ENCODE results near the gene ZNF77.
"Not testable (repeated sequence)": the region's sequence is repeated elsewhere in the genome, so short reads cannot be mapped to it uniquely, and the experiment has no call there.

Gene ZNF77

GRCh38 chr19:2912306-2912705, 32.5 kb downstream of the ZNF77 start:
- Histone ChIP-seq H3K9ac (ENCODE audit: low read depth, low read length) (no peak overlapping the region), H3K9me3 (ENCODE audit: insufficient read depth, low read depth, low read length) (peaks cover 23% of the 10 kb centered on the region), H3K4me1 (ENCODE audit: insufficient read depth, low read length) (no peaks in the 10 kb centered on the region), H3K4me3 (ENCODE audit: low read length) (no peak overlapping the region), H3K27me3 (ENCODE audit: insufficient read depth, low read length) (no peaks in the 10 kb centered on the region), H3K36me3 (ENCODE audit: insufficient read depth, low read length) (peaks cover 26% of the 10 kb centered on the region), H3K27ac (ENCODE audit: low read depth, low read length) (no peak overlapping the region)
- WGBS, result 96% methylated on average over 5 of the region's 5 CpGs

- H3K36me3 ChIP-seq (ENCODE audit: insufficient read depth, low read length), result no peaks in the 10 kb centered on the region
- WGBS, result 91% methylated on average over 20 of the region's 20 CpGs
- H3K9me3 ChIP-seq (ENCODE audit: insufficient read depth, low read depth, low read length), result no peaks in the 10 kb centered on the region
- H3K9ac ChIP-seq (ENCODE audit: low read depth, low read length), result peak overlapping the region; percentile 31; the same call in 1 of the 2 replicates
- no peak overlapping the region for H3K4me3 ChIP-seq (ENCODE audit: low read length)
- H3K27ac ChIP-seq (ENCODE audit: low read depth, low read length), result no peak overlapping the region
- peaks cover 4% of the 10 kb centered on the region; the same call in 1 of the 2 replicates for H3K4me1 ChIP-seq (ENCODE audit: insufficient read depth, low read length)
- no peaks in the 10 kb centered on the region for H3K27me3 ChIP-seq (ENCODE audit: insufficient read depth, low read length)
Observed at GRCh38 chr19:2906631-2907195, 38.1 kb downstream of the ZNF77 start.

- Histone ChIP-seq H3K27ac (ENCODE audit: low read depth, low read length) (no peak overlapping the region), H3K27me3 (ENCODE audit: insufficient read depth, low read length) (no peaks in the 10 kb centered on the region)
Observed at GRCh38 chr19:2905918-2906519, 38.8 kb downstream of the ZNF77 start.

GRCh38 chr19:2903326-2903725, 41.4 kb downstream of the ZNF77 start:
- not testable (repeated sequence) for H3K36me3 ChIP-seq (ENCODE audit: insufficient read depth, low read length); H3K4me1 ChIP-seq (ENCODE audit: insufficient read depth, low read length); H3K9ac ChIP-seq (ENCODE audit: low read depth, low read length); H3K27ac ChIP-seq (ENCODE audit: low read depth, low read length); H3K27me3 ChIP-seq (ENCODE audit: insufficient read depth, low read length); H3K9me3 ChIP-seq (ENCODE audit: insufficient read depth, low read depth, low read length); H3K4me3 ChIP-seq (ENCODE audit: low read length)
- WGBS, result 97% methylated on average over 13 of the region's 13 CpGs

More at GRCh38 chr19:2905918-2906519, 38.8 kb downstream of the ZNF77 start:
- no peaks in the 10 kb centered on the region for H3K36me3 ChIP-seq (ENCODE audit: insufficient read depth, low read length)
- WGBS, result 97% methylated on average over 9 of the region's 11 CpGs
- no peak overlapping the region for H3K4me3 ChIP-seq (ENCODE audit: low read length)
- no peak overlapping the region for H3K9ac ChIP-seq (ENCODE audit: low read depth, low read length)
- H3K4me1 ChIP-seq (ENCODE audit: insufficient read depth, low read length), result peaks cover 4% of the 10 kb centered on the region; the same call in 1 of the 2 replicates
- no peaks in the 10 kb centered on the region for H3K9me3 ChIP-seq (ENCODE audit: insufficient read depth, low read depth, low read length)

GRCh38 chr19:2902590-2903218, 42.1 kb downstream of the ZNF77 start:
- H3K4me3 ChIP-seq (ENCODE audit: low read length), result no peak overlapping the region
- H3K4me1 ChIP-seq (ENCODE audit: insufficient read depth, low read length), result peaks cover 4% of the 10 kb centered on the region; the same call in 1 of the 2 replicates
- H3K36me3 ChIP-seq (ENCODE audit: insufficient read depth, low read length), result no peaks in the 10 kb centered on the region
- H3K9me3 ChIP-seq (ENCODE audit: insufficient read depth, low read depth, low read length), result no peaks in the 10 kb centered on the region
- H3K27me3 ChIP-seq (ENCODE audit: insufficient read depth, low read length), result no peaks in the 10 kb centered on the region
- no peak overlapping the region for H3K9ac ChIP-seq (ENCODE audit: low read depth, low read length)
- WGBS, result 83% methylated on average over 13 of the region's 13 CpGs
- H3K27ac ChIP-seq (ENCODE audit: low read depth, low read length), result no peak overlapping the region

GRCh38 chr19:2900296-2901252, 44.2 kb downstream of the ZNF77 start, which contains the start of gene ZNF57:
Gene ZNF57 (plus strand): TSS chr19:2900928. CDS start chr19:2901046, 118 bp downstream.
- peak within 1 kb of the TSS; percentile 99 for H3K4me3 ChIP-seq (ENCODE audit: low read length)
- WGBS, result 1% methylated on average over 99 of the region's 100 CpGs
- H3K9me3 ChIP-seq (ENCODE audit: insufficient read depth, low read depth, low read length), result peaks cover 9% of the 10 kb centered on the region
- H3K27me3 ChIP-seq (ENCODE audit: insufficient read depth, low read length), result no peaks in the 10 kb centered on the region
- H3K4me1 ChIP-seq (ENCODE audit: insufficient read depth, low read length), result no peaks in the 10 kb centered on the region
- H3K27ac ChIP-seq (ENCODE audit: low read depth, low read length), result peak within 1 kb of the TSS; percentile 64
- H3K36me3 ChIP-seq (ENCODE audit: insufficient read depth, low read length), result no peaks in the 10 kb centered on the region
- H3K9ac ChIP-seq (ENCODE audit: low read depth, low read length), result peak within 1 kb of the TSS; percentile 87

GRCh38 chr19:2896694-2897093, 48.1 kb downstream of the ZNF77 start:
- no peak overlapping the region for H3K27ac ChIP-seq (ENCODE audit: low read depth, low read length)
- no peaks in the 10 kb centered on the region for H3K4me1 ChIP-seq (ENCODE audit: insufficient read depth, low read length)
- H3K36me3 ChIP-seq (ENCODE audit: insufficient read depth, low read length), result no peaks in the 10 kb centered on the region
- H3K4me3 ChIP-seq (ENCODE audit: low read length), result no peak overlapping the region
- peaks cover 9% of the 10 kb centered on the region for H3K9me3 ChIP-seq (ENCODE audit: insufficient read depth, low read depth, low read length)
- 64% methylated on average over 8 of the region's 8 CpGs for WGBS
- H3K9ac ChIP-seq (ENCODE audit: low read depth, low read length), result no peak overlapping the region
- H3K27me3 ChIP-seq (ENCODE audit: insufficient read depth, low read length), result no peaks in the 10 kb centered on the region

GRCh38 chr19:2890531-2890930, 54.2 kb downstream of the ZNF77 start:
- WGBS, result 90% methylated on average over 8 of the region's 8 CpGs
- not testable (repeated sequence) for H3K27ac ChIP-seq (ENCODE audit: low read depth, low read length); H3K27me3 ChIP-seq (ENCODE audit: insufficient read depth, low read length)

GRCh38 chr19:2888731-2889224, 56.0 kb downstream of the ZNF77 start:
- no peak overlapping the region for H3K9ac ChIP-seq (ENCODE audit: low read depth, low read length)
- no peak overlapping the region for H3K4me3 ChIP-seq (ENCODE audit: low read length)
- no peaks in the 10 kb centered on the region for H3K27me3 ChIP-seq (ENCODE audit: insufficient read depth, low read length)
- H3K36me3 ChIP-seq (ENCODE audit: insufficient read depth, low read length), result no peaks in the 10 kb centered on the region
- 86% methylated on average over 37 of the region's 37 CpGs for WGBS
- no peak overlapping the region for H3K27ac ChIP-seq (ENCODE audit: low read depth, low read length)
- no peaks in the 10 kb centered on the region for H3K9me3 ChIP-seq (ENCODE audit: insufficient read depth, low read depth, low read length)
- no peaks in the 10 kb centered on the region for H3K4me1 ChIP-seq (ENCODE audit: insufficient read depth, low read length)

More at GRCh38 chr19:2890531-2890930, 54.2 kb downstream of the ZNF77 start:
- not testable (repeated sequence) for H3K36me3 ChIP-seq (ENCODE audit: insufficient read depth, low read length); H3K4me3 ChIP-seq (ENCODE audit: low read length); H3K4me1 ChIP-seq (ENCODE audit: insufficient read depth, low read length); H3K9ac ChIP-seq (ENCODE audit: low read depth, low read length); H3K9me3 ChIP-seq (ENCODE audit: insufficient read depth, low read depth, low read length)

- 40% methylated on average over 9 of the region's 9 CpGs for WGBS
- no peak overlapping the region for H3K9ac ChIP-seq (ENCODE audit: low read depth, low read length)
Observed at GRCh38 chr19:2887391-2887914, 57.3 kb downstream of the ZNF77 start.

More at GRCh38 chr19:2887391-2887914, 57.3 kb downstream of the ZNF77 start:
- no peaks in the 10 kb centered on the region for H3K36me3 ChIP-seq (ENCODE audit: insufficient read depth, low read length)
- no peak overlapping the region for H3K27ac ChIP-seq (ENCODE audit: low read depth, low read length)
- 0 out of 2 replicates have a peak, but pooled peaks cover 2% of the 10 kb centered on the region for H3K9me3 ChIP-seq (ENCODE audit: insufficient read depth, low read depth, low read length)
- no peaks in the 10 kb centered on the region for H3K27me3 ChIP-seq (ENCODE audit: insufficient read depth, low read length)
- no peaks in the 10 kb centered on the region for H3K4me1 ChIP-seq (ENCODE audit: insufficient read depth, low read length)
- H3K4me3 ChIP-seq (ENCODE audit: low read length), result no peak overlapping the region

Data from HUES64 (cell line).